Kidney glomerular epithelial cell (primary cell): Measurements from ENCODE around the gene GINS1.

Experiments used
- DNase-seq: peaks from one replicate; lab custom pipeline; 2025; lab: John Stamatoyannopoulos, UW

The GINS1 gene

DNA sequence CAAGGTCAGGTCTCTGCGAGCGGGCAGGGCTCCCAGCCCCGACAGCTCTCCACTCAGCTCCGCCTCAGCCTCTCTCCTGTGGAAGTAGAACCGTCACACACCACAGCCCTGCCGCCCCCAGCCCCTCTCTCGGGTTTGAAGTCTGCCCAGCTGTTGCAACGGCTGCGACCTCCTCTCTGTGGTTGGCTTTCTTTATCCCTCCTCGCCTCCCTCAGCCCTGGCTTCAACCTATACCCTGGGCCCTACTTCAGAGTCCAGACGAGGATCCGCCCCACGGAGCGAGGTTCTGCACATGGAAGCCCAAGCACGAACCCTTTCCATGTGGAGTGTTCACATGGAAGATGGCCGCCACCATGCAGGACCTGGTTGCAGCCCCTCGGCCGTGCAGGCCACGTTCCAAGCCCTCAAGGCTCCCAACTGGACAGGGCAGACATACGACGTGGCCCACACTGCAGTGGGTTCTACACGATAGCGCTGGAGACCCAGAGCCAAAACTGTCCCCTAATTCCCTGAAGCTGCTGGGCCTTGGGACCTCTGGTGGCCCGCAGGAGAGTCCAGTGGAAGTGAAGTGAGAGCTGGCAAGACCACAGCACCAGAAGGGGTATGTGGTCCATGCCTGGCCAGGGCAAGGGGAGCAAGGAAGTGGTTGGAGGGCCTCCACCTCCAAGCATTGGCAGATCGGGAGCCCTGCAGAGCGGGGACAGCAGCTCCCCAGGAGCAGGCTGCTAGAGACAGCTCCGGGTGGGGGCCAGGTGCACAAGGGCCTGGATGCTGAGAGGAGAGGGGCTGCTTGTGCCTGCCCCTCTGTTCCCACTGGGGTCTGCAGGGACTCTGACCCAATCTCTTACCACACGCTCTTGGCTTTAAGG, 69.8 kb downstream of the GINS1 start:
- no peak for DNase-seq

DNA sequence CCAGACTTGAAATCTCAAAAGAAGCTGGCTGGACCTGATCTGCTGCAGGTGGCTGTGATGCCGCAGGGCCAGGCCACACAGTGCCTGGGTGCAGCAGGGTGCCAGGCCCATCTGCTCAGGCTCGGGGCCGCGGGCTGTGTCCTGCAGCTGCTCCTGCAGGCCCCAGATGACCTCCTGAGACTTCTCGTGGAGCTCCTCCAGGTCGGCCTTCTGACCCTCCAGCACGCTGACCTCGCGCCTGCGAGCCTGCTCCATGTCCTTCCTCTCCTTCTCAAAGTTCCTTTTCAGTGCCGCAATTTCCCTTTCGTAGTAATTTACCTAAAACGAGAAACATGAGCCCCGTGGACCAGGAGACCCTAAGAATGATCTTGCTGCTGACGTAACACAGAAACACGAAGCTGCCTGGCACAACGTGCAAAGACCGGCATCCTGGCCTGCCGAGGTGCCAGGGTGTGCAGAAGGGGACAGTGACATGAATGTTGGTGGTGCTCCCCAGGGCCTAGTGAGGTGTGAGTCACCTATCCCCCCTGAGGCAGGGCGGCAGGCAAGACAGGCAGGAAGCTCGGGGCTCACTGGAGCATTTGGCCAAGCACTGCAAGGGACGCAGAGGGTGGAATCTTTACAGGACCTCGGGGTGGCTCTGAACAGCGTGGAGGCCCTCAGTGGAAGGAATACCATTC, 71.6 kb downstream of the GINS1 start:
- DNase-seq: no peak

DNA sequence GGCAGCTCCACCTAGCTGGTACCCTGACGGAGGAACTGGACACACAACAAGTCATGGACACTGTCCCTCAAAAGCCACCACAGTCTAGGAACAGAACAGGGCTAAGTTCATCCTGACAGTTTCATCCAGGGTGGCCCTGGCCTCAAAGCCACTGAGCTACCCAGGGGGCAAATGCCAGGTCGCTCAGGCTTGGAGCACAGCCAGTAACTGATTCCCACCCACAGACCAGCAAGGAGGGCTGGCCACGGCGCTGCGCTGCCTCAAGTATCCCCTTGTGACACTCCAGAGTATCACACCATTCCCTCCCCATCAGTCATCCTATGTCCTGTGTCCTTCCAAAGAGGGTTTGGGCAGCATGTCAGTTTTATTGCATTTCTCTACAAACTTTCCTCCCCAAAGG, 72.2 kb downstream of the GINS1 start:
- no peak for DNase-seq

DNA sequence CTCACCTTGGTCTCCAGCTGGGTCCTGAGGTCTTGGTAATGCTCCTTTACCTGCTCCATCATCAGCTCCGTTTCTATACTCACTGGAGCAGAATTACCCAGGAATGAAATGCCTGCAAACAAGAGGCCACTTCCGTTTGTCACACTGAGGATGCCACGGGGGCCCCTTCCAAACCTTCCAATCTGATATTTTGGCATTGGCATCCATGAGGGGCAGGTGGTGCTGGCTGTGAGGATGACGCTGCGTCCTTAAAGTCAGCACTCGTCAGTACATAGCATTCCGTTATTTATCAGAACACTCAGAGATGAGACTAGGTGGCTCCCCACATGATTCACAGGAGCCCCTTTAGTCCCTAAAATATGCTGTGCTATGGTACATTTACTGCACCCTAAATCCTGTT, 72.7 kb downstream of the GINS1 start:
- no peak for DNase-seq

DNA sequence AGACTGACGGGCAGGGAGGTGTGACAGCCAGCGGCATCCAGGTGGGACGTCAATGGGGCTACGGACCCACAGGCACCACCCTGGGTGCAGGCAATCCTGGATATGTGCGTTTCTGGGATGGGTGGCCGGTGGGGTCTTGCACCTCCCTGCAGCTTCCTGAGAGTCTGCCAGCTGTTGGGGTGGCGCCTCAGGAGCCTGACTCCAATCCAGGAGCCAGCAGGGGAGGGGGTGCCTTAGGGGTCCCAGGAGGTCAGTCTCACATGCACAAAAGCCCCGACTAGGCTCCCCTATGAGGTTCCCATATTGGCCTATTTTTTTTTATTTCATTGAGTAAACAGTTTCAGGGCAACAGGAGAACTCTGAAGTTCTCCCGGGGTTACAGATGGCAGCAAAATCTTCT, 73.3 kb downstream of the GINS1 start:
- DNase-seq: no peak

DNA sequence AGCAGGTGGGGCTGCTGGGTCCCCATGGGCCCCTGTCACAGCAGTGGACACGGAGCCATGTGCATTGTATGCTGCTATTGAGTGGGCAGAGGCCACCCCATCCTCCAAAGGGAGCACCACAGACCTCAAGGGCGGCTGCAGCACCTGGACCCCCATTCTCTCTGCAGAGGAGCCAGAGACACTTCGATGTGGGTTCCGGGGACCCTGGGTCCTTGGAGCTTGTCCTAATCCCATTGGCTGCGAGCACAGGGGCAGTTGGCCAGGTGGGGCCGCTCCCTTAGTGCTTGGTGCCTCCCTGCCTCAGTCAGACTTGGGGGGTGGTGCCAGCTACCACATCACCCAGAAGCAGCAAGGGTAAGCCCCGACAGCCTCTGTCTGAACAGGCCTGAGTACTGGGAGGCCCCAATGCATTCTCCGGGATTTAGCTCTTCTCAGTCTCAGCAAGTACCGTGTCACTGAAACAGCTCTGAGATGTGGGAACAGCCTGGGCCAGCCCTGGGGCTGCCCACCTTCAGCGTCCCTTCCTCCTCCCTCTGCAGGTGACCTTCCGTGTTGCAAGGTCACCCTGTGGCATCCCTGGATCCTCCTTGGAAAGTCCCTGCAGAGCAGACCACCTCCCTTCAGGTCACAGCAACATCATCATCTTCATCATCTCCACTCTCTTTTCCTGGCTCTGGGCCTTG, 73.9 kb downstream of the GINS1 start:
- DNase-seq: no peak

DNA sequence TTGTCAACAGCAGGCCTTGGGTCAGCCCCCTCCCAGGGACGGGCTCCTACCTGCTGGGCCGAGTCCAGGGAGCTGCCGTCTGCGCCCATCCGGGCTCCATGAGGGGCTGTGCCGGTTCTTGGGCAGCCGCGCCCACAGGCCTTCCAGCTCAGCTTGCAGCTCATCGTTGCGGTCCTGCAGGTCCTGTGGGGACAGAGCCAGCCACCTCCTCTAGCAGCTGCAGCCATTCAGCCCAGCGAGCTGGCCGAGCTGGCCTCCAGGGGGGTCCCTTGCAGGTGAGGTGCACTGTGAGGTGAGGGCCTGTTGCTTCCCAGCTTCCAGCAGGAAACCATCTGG, 74.4 kb downstream of the GINS1 start:
- no peak for DNase-seq

DNA sequence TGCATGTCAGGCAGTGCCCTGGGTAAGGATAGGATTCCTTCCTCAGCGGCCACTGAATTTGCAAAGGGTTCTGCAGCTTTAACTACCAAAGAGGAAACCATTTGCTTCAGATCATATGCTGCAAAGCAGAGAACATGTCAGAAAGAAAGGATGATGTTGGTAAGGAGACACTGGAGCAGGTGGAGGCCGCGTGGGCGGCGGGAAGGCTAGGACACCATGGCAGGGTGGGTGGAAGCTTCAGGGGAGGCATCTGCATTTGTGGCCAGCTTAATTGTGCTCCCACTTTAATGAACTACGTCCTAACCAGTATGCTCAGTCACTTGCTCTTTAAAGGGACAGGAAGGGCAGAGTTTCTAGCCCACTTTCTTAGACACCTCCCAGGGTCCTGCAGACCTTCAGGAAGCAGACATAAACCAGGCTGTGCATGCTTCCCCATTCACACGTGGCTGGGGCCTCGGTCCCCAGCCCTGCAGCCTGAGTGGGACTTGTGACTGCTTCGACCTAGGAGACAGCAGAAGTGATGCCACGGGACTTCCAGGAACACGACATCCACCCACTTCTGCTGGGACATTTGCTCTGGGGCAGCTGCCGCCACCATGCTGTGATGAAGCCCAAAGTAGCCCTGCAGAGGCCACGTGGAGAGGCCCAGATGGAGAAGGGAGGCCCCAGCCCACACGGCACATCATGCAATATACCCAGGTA, 76.1 kb downstream of the GINS1 start:
- no peak for DNase-seq

DNA sequence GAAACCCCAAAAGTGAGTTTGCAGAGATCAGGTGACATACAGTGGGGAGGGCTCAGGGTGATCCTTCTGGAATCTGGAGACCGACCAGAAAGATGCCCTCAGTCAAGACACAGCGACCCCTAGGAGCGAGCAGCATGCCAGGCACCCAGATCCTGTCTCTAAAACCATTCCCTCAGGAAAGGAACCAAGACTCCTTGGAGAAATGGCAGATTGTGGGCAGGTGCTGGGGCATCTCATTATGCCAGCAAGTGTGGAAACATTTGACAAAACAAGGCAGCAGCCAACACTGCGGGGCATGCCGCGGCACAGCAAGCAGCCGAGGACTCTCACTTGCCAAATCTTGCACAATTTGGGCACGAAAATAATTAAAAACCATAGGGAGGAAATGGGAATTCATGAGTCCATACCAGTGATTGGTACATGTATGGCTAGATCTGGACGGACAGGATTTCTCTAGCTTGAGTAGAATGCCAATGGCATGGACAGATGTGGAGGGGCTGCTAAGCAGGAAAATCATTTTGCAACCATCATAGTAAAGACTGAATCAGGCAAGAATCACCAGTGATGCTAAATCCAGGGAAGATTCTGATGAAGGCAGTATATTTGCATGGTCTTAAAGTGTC, 76.9 kb downstream of the GINS1 start:
- DNase-seq: no peak

DNA sequence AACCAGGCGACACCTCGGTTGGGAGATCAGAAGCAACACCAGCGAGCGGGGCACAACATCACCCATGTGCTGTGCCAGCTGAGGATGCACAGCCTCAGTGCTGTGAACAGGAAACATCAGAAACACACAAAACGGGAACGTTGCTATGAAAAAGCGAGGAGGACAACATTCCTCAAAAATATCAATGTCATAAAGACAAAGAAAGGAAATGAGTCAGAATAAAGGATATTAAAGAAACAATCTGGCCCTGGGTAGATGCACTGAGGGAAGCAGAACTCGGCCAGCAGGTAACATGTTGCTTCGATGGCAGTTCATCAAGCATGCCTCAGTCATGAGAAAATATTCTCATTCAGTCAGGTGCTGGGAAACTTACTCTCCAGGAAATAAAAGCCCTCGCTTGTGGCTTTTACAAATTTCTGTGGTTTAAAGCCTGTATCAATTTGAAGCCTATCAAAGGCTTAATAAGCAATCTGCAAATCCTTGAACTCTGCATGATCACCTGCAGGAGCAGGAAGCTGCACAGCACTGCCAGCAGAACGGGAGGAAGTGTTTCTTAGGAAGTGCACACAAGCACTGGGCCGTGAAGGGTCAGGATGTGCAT, 77.5 kb downstream of the GINS1 start:
- no peak for DNase-seq

DNA sequence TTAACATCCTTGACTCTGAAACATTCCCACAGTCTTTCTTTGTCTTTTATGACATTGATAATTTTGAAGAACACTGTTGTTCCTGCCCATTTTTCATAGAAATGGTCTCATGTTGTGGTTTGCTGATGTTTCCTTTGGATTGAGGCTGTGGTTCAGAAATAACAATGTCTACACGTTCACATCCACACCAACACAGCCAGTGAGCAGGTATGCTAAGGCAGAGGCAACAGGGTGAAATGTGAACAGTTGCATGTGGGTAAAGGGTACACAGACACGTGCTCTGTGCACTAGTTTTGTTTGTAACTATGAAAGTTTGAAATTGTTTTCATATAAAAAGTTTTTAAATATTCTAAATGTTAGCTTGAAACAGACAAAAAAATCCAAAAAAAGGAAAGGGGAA, 78.4 kb downstream of the GINS1 start:
- no peak for DNase-seq

DNA sequence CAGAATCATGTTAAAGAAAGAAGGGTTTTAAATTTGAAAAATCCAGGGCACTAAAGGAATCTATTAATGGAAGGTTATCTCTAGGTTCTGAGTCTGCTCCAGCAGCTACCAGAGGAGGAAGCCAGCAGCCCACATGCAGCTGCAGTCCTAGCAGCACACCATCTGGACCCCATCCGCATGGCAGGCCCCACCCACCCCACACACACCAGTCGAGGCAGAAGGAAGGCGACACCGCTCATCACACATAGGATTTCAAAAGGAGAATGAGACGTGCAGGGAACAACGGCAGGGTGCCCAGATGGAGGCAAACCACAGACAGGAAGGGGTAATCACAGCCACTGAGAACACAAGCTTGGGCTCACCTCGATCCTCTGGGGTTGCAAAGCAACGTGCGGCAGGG, 78.9 kb downstream of the GINS1 start:
- DNase-seq: no peak

DNA sequence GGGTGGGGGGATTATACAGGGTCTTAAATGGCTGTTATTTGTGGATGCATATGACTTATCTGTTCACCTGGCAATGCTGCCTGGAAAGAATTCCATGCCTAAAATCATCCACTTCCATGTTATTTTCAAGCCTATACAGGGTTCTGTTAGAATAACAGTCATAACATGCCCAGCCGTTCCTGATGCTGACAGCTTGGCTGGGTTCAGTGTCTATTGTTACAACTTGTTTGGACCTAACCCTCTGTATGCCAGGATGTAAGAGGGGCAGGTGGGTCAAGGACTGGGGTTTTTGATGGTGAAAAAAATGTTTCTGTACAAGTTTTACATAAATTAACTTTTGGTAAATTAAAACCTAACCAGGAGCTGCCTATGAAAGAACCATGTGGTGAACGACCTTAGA, 79.8 kb downstream of the GINS1 start:
- no peak for DNase-seq

DNA sequence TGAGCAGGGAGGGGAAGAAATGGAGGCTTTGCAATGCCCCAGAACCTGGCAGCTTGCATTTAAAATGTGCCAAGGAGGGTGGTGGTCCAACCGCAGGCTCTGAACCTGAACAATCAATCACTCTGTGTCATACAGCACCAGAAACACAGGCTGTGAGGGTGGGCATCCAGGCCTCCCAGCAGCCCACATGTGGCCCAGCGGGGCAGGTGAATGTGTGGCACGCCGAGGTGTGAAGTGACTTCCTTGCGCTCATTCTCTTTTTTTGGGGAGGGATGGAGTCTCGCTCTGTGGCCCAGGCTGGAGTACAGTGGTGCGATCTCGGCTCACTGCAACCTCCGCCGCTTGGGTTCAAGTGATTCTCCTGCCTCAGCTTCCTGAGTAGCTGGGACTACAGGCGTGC, 80.5 kb downstream of the GINS1 start:
- no peak for DNase-seq

DNA sequence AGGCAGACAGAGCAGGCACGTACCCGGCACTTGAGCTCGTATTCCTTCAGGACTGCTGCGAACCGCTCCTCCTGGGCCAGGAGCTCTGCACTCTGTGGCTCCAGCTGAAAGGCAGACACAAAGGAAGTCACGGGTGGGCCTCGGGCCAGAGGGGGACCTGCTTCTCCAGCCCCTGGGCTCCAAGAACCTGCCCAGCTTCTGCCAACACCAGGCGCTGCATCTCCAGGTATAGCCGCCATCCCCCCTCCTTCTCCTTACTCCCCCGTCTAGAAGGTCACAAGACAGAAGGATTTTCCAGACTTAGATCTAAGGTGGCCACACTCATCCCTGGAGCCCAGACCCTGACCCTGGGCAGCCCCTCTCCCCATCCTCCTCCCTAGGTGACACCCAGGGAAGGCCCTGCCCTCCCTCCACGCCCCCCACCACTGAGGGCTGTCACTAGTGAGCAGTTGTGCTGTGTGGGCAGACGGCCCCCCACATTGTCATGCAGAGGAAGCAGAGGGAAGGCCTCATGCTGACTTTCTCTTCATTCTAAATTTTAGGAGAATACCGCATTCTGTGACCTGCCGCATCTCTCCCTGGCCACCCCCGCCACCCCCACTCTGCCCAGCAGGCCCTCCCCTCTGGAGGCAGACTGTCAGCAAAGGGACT, 81.9 kb downstream of the GINS1 start:
- no peak for DNase-seq

DNA sequence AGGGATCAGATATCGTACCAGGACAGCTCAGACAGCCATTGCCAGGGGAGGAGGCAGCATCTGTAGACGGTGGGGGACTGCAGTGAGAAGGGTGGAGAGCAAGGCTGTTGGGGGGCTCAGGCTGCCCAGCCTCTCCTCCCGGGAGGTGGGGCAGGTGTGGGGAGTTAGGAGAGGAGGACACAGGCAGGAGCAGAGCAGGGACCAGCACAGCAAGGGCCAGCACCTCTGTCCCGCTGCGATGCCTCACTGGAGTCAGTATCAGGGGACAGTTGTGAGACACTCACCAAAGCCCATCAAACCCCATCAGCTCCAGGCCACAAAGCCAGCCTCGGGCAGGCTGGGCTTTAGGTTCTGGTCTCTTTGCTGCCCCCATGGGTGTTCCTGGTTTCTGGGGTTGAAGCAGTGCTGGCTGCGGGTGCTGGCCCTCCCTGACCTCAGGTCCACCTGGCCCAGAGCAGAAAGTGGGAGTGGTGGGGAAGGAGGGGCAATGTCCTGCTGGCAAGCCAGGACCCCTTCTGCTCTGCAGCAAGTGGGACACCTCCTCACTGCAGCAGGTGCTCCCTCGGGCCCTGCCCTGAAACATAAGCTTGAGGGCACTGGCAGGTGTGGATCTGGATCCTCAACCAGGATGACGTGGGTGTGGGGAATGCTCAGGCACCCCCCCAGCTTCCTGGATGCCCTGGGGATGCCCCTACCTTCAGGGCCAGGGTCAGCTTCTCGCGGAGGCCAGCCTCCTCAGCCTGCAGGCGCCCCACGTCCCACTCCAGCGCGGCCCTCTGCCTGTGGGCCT, 83.4 kb downstream of the GINS1 start:
- no peak for DNase-seq

DNA sequence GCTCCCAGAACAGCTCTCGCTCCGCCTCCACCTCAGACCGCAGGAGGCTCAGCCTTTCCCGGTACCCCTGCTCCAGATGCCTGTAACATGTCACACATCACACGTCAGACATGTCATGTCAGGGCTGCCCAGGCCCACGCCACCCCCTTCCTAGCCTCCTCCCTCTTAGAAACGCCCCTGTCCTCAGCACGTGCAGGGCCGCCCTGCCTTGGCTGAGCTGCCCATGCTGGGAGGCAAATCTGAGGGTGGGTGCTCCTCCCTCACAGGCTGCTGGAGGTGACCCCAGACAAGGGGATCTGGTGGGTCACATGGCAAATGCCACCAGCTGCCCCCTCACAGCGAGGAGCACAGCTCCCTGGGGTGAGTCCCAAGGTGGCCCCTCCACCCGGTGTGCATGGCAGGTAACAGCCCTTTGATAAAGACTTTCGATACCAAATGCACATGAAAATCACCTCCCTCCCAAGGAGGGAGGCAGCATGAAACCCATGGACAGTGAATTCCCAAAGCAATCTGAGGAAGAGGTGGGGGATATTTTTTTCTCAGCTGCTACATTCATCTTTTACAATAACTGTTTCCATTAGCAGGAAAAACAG, 84.1 kb downstream of the GINS1 start:
- no peak for DNase-seq

DNA sequence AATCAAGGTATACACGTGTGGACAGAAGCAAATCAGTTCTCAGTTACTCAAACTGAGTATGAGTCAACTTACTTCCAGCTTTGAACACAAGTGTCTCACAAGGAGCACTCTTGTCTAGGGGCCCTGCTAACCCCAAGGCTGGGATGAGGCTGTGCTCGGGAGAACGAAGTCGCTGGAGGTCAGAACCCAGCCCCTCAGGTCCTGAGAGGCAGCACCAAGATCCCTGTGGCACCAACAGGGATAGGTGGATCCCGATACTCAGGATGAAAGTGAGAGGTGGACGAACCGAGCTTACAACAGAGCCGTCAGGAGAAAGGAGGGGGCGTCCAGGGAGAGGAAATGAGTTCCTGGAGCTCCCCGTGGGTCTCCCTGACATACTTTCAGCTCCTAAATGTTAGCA, 85.7 kb downstream of the GINS1 start:
- no peak for DNase-seq

DNA sequence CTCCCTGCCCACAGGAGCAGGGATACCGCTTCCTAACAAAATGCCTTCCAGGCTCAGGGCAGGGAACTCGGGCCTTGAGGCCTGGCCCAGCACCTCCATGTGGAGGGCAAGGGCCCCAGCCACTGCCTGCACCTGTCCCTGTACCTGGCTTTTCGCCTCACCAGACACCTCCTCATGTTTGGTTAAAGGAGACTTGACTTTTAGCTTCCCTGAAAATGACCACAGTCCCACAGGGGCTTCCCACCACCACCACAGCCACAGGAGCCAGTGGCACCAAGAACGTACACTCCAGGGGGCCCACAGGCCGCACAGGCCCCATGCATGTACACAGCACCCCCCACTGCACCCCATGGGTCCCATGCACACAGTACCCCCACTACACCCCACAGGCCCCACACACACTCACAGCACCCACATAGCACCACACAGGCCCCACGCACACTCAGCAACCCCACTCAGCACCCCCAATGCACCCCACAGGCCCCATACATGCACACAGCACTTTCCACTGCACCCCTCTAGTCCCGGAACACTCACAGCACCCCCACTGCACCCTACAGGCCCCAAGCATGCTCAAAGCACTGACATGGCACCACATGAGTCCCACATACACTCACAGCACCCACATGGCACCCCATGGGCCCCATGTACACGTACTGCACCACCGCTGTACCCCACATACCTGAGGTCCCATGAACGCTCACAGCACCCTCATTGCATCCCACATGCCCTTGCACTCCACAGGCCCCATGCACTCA, 86.5 kb downstream of the GINS1 start:
- DNase-seq: no peak
